Measurements from ENCODE around the gene MMAB.

MMAB gene

GRCh38 chr12:109557805-109558204 lies 15.5 kb downstream of the MMAB start:
- DNase-seq, result no peak

GRCh38 chr12:109557200-109557599 lies 16.1 kb downstream of the MMAB start:
- no peak for DNase-seq

DNA sequence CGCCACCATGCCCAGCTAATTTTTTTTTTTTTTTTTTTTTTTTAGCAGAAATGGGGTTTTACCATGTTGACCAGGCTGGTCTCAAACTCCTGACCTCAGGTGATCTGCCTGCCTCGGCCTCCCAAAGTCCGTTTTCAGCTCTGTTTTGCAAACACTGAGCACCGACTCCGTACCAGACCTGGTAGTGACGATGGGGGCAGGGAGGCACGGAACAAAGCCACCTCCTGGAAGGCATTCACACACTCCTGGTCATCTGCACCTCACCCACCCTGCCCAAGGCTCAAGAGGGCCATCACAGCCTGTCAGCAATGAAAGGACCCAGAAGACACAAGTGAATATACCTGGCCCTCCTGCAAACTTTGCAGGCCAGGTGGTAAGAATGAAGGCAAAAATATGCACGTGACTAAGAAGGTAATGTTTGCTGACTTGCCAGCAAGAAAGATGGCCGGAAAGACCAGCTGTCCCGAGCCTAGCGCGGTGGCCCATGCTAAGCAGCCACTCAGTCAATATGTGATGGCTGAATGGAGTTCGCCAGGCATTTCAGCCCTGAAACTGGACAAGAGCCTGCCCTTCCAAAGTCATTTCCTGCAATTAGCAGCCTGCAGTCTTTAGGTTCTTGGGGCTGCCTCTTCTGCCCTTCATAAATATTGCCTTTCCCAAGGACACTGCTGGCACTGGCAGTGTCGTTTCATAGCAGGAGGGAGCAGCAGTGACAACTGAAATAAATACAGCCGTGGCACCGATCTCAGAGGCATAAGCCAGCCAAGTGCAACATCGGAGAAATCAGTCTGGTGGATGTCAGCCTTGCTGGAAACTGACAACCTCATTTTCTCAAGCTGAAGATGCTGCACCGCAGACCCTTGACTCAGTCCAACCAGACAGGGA lies 17.6 kb downstream of the MMAB start:
- no peak for DNase-seq

DNA sequence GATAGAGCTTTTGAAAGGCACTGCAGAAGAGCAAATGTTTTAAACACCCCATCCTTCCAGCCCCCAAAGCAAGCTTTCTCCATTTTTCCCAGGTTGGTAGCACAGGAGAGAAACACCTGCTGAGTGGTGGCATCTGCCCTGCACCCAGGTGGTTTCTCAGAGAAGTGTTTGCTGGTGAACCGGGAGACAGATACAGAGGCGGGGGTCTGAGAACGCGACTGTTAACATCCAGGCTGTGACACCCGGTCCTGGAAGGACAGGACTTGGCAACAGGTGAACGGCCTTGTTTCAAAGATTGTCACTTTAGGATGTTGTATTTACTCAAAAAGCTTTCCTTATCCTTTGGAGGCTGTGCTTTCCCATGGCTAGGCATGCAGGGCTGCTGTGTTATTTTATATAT lies 18.5 kb downstream of the MMAB start:
- no peak for DNase-seq

GRCh38 chr12:109553906-109554500 lies 19.3 kb downstream of the MMAB start:
- no peak for DNase-seq

GRCh38 chr12:109553483-109553882 lies 19.8 kb downstream of the MMAB start:
- DNase-seq, result no peak

GRCh38 chr12:109552971-109553370 lies 20.3 kb downstream of the MMAB start:
- DNase-seq, result no peak

DNA sequence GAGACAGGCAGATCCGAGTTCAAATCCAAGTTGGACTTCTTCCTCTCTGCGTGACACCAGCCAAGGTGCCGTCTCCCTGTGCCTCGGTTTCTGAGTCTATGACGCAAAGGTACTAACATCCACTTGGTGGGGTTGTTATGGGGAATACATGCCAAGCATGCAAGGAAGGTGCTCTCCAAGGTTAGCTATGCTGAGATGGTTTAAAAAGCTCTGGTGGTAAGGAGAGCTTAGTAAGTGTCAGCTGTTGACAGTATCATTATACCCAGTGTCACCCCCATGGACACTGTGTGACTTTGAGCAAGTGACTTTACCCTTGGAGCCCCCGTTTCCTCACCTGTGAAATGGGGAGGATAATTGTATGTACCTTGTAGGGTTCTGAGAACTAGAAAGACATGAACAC lies 22.2 kb downstream of the MMAB start:
- no peak for DNase-seq

DNA sequence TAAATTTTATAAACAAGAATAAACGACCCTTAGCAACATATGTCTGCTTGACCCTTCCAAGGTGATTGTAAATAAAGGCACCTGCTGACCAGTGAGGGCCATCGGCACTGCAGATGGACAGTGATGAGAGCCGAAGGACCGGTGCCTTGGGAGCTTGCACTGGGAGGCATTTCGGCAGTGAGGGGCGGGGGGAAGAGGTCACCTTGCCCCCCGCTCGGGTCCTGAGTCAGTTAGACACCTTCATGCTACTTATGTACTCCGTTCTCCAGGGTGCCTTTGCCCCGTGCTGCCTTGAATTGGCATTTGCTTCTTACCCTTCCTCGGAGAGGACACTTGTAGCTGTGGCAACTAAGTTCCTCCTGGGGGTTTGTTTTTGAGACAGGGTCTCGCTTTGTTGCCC lies 23.0 kb downstream of the MMAB start:
- no peak for DNase-seq

DNA sequence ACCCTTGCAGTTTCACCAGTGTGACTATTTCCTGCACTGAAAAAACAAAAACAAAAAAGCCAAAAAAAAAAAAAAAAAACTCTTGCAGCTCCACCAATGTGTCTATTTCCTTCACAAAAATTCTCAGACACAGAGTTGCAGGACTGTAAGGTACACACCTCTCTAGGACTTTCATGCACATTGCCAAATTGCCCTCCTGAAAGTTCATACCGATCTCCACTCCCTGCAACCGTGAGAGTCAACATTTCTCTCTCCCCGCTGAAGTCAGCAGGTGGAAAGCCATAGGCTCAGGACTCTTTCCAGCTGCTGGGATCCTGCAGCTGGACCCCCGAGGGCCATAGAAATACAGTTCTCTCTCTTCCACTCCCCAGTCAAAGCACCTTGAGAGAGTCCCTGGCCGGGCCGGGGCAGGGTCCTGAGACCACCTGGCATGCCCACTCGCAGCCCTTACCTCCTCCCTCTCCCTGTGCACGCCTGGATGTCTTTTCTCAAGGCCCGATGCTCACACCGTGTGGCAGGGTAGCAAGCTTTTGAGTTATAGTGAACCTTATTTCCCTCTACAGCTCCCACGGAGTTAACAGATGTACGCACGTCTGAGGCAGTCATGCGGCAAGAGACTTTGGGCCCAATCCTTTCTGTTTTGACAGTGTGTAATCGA lies 23.6 kb downstream of the MMAB start:
- no peak for DNase-seq

DNA sequence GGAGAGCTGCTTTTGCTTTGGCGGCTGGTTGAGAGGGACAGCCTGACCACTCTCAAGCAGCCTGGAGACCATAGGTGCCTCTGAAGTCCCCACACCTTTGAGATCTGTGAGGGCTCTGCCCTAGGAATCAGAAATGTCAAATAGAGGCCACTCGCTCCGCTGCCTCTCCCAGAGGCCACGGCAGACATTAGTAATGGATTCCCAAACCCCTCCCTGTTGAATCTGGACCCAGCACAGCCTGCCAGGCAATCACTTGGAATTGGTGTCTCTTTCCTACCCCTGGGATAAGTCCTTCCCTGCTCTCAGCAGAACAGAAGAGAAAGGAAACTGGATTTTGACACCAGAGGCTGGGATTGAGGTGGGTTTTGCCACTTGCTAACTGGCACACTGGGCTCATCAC lies 25.0 kb downstream of the MMAB start:
- DNase-seq, result no peak

DNA sequence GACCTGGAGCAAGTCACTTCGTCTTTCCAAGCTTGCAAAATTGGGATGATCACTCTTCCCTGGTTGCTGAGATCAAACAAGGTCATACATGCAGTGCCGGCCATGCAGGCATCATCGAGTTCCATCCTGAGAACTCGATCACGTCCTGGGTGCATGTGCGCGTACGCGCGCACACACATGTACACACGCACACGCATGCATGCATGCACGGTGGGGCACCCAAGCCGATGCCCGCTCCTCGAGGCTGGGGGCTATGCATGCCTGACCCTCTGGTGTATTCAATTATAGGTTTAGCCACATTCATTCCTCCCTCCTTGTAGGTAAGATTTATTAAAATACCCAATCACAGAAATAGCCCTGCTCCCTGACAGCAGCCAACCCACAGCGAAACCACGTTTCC lies 26.0 kb downstream of the MMAB start:
- DNase-seq, result no peak

DNA sequence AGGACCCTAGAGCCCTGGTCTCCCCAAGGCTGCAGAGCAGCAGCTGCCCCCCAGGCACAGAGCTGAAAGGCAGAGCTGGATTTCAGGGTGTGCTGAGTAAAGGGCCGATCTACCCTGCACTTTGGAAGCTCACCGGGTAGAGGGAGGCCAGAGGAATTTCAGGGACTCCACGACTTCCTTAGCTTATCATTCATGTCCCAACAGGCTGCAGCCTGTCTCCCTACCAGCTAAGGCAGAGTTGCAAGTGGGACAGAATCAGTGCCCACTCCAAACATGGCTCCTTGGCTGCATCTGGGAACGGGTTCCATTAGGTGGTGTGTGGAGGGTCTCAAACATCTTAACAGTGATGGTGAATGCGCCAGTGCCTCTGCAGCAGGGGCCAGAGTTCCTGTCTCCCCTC lies 27.5 kb downstream of the MMAB start:
- DNase-seq, result no peak

GRCh38 chr12:109544955-109545531 lies 28.3 kb downstream of the MMAB start:
- DNase-seq, result no peak

DNA sequence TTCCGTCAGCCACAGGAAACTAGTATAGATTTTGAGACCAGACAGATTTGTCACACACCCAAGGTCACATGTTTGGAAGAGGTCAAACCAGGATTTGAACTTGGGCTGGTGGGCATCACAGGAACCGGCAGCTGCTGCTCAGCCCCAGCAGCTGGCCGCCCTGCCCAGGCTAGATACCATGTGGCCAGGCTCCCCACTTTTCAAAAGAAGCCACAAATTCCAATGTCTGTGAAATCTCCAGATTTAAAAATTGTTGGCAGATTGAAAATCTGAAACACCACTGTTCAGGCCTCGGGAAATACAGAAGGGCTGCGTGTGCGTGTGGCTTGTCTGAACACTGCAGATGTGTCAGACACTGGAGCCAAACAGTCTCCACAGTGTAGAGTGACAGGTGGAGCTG lies 30.4 kb downstream of the MMAB start:
- no peak for DNase-seq

DNA sequence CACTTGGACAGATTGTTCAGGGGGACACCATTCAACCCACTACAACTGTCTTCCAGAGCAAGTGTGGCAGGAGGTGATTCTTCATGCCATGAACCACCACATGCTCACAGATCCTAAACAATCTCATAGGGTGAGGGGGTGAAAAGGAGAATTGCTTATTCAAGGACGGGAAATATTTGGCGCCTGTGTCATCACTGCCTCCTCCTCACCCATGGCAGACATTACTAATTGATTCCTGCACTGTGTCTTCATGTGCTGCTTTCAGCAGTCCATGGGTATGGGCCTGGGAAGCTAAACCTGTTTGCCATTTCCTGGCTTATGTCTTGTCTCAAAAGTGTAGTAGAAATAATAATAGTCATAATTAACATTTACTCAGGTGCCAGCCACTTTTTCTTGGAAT lies 31.3 kb downstream of the MMAB start:
- DNase-seq, result no peak

GRCh38 chr12:109541413-109541726 lies 31.9 kb downstream of the MMAB start:
- DNase-seq, result no peak

DNA sequence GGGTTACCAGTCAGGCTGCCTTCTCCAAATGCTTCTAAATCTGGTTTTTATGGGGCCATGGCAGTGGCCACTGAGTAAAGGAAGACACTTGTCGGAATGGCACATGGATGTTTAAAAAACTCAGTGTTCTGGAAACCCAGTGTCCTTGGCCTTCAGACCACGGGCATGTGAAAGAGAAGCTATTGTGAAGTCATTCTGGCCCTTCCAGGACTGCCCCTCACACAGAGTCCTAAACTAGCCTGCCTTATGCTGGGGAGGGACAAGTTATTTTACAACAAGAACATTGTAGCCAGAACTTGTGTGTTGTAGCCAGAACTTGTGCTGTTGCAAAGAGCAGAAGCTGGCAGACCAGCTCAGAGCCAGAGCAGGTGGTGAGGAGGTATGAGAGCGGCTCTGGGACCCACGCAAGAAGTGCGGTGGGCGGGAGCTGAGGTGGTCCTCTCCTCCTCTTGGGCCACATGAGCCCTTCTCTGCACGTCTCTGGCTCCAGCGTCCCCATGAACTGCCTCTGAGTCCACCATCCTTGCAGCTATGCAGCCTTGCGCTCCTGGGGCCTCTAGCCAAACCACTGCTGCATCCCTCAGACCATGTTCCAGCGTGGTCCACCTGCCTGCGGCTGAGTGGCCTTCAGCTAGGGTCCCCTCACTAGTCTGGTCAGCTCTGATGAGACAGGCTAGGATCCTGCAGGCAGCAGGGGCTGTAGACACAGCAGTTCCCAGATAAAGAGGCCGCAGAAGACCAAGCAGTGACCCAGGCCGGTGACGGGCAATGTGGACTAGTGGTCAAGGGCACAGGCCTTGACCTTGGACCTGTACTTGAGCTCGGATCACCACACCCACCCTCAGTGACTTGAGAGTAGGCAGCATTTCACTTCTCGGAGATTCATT lies 32.5 kb downstream of the MMAB start:
- no peak for DNase-seq

- DNase-seq, result no peak
These were observed 33.8 kb downstream of the MMAB start for GRCh38 chr12:109539508-109539907.

GRCh38 chr12:109538191-109538863 lies 35.0 kb downstream of the MMAB start:
- DNase-seq, result peak; percentile 28

- DNase-seq, result no peak
These were observed 36.2 kb downstream of the MMAB start for GRCh38 chr12:109537136-109537535.

GRCh38 chr12:109535863-109536250 lies 37.4 kb downstream of the MMAB start:
- no peak for DNase-seq
